ENCODE results near the gene SGCA. TPM values are rescaled to one million over a fixed set of nuclear protein-coding genes. Genes with fewer than 3 reads are reported as not detected.
A peak's percentile ranks its signal among the peaks of the same experiment; 100 is the strongest.

The SGCA gene
- total and polyA plus RNA-seq, 2 of the 8 experiments (the other 6 are each of a cell fraction or from before 2014, with no cell fraction given) = 0.12 TPM; not detected in 1

DNA sequence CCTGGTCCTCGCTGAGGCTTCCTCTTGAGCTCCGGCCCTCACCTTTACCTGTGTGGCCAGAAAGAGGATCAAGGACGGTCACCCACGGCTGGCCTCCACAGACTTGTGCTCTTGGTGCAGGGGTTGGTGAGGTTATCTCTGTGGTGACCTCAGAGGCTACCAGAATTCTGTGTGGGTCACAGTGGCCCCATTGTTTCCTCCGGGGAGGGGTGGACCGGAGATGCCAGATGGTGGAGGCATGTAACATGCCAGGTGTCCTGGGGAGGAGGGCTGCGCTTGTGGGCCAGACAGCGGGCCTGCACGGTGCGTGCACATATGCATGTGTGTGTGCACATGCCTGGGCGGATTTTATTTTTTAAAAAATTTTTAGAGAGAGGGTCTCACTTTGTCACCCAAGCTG, 6.3 kb downstream of the SGCA start:
- H3K27ac ChIP-seq (ENCODE audit: low read depth, low read length) = no peak overlapping the region
- CTCF ChIA-PET (ENCODE audit: partially characterized antibody) = interaction anchor here (1.3 to 17.0 kb wide), 9 partner anchors 10 to 125 kb away, joined by 3 to 299 read pairs (median 19); partner anchors contain the start of genes COL1A1 and TMEM92
- H2BK5ac ChIP-seq (ENCODE audit: low read depth, low read length) = no peak overlapping the region
- H2AFZ ChIP-seq (ENCODE audit: low read length) = no peak overlapping the region
- H3K18ac ChIP-seq (ENCODE audit: extremely low read depth, low read length) = no peak overlapping the region
- 94% methylated on average over 11 of the region's 11 CpGs; no CpG with 5 or more reads in 1 of the 2 experiments for WGBS, 2 experiments (ENCODE audit: extremely low coverage in 1 of 2, insufficient coverage in 1 of 2, insufficient read length in 1 of 2, insufficient replicate concordance in 2 of 2, low coverage in 1 of 2, low lambda C conversion rate in 2 of 2, missing lambda C conversion rate in 1 of 2)
- H3K4me2 ChIP-seq (ENCODE audit: insufficient read depth in 1 of 2, low read depth in 2 of 2, low read length in 2 of 2) = no peak overlapping the region
- no peaks in the 10 kb centered on the region for H4K20me1 ChIP-seq (replicated peaks in 1 of 2; ENCODE audit: control insufficient read depth in 1 of 2, insufficient read depth in 2 of 2, low read length in 2 of 2)
- H3K9me3 ChIP-seq (ENCODE audit: insufficient read depth in 2 of 2, low read depth in 1 of 2, low read length in 1 of 2) = no peaks in the 10 kb centered on the region
- no peak overlapping the region for H3K14ac ChIP-seq (ENCODE audit: insufficient read length)
- H2BK15ac ChIP-seq (ENCODE audit: low read length) = peak overlapping the region; percentile 72; the same call in 1 of the 2 replicates
- 0 out of 2 replicates have a peak overlapping the region, but pooled peaks have one; percentile 34 for H2AK5ac ChIP-seq (ENCODE audit: low read depth, low read length)
- H3K36me3 ChIP-seq (ENCODE audit: control insufficient read depth in 2 of 4, insufficient read depth in 4 of 4, low read length in 3 of 4) = no peaks in the 10 kb centered on the region
- no peak overlapping the region for H3K4me3 ChIP-seq (ENCODE audit: extremely low read depth in 1 of 4, insufficient read depth in 2 of 4, low read depth in 3 of 4, low read length in 4 of 4)
- H3K27me3 ChIP-seq (replicated peaks in 1 of 4; ENCODE audit: control insufficient read depth in 3 of 4, extremely low read depth in 1 of 4, insufficient read depth in 3 of 4, low read length in 3 of 4) = no peaks in the 10 kb centered on the region
- no peak for TF ChIP-seq CBX5 (IDR thresholded peaks at IDR 0.05; ENCODE audit: low read depth, low read length)
- no peak for TF ChIP-seq PHF8 (conservative IDR thresholded peaks at IDR 0.05; ENCODE audit: low read depth, low read length)
- no peak for TF ChIP-seq KDM5A (IDR thresholded peaks at IDR 0.05; ENCODE audit: low read length)
- TF ChIP-seq RAD21 (IDR thresholded peaks at IDR 0.05 in 1 of 2, conservative IDR thresholded peaks at IDR 0.05 in 1 of 2; ENCODE audit: low read depth in 2 of 2, low read length in 2 of 2) = no peak
- TF ChIP-seq SP4 (IDR thresholded peaks at IDR 0.05; ENCODE audit: low read length) = no peak
- TF ChIP-seq GTF2F1 (IDR thresholded peaks at IDR 0.05; ENCODE audit: borderline replicate concordance, low read depth, low read length) = no peak
- TF ChIP-seq SIX5 (IDR thresholded peaks at IDR 0.05; ENCODE audit: low read depth, low read length) = no peak
- TF ChIP-seq FOSL1 (IDR thresholded peaks at IDR 0.05; ENCODE audit: insufficient read depth, low read depth, low read length) = no peak
- TF ChIP-seq, protein P1, sequence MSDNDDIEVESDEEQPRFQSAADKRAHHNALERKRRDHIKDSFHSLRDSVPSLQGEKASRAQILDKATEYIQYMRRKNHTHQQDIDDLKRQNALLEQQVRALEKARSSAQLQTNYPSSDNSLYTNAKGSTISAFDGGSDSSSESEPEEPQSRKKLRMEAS (IDR thresholded peaks at IDR 0.05) = no peak
- no peak for TF ChIP-seq MAFK (IDR thresholded peaks at IDR 0.05; ENCODE audit: low read depth, low read length)
- TF ChIP-seq HDAC2 (IDR thresholded peaks at IDR 0.05; ENCODE audit: borderline replicate concordance in 1 of 2, low read depth in 2 of 2, low read length in 2 of 2) = no peak
- no peak for TF ChIP-seq EP300 (IDR thresholded peaks at IDR 0.05; ENCODE audit: borderline replicate concordance in 1 of 2, low read depth in 2 of 2, low read length in 2 of 2)
- TF ChIP-seq SP2 (IDR thresholded peaks at IDR 0.05; ENCODE audit: low read length) = no peak
- POLR2A ChIA-PET (ENCODE audit: partially characterized antibody) = interaction anchor here (1.1 kb wide), 1 partner anchor 11 kb away, joined by 5 read pairs; no protein-coding TSS in a partner anchor
- 0 out of 2 replicates have a peak overlapping the region, but pooled peaks have one; percentile 30 for H2BK12ac ChIP-seq (ENCODE audit: low read depth, low read length)
- H3K4ac ChIP-seq (replicated peaks; ENCODE audit: insufficient read length, low read depth, low read length) = no peak overlapping the region
- no peak for FAIRE-seq
- H4K5ac ChIP-seq (ENCODE audit: insufficient read length, low read depth, low read length) = no peak overlapping the region
- H3K23ac ChIP-seq (ENCODE audit: insufficient read length) = no peak overlapping the region
- no peaks in the 10 kb centered on the region for H3K23me2 ChIP-seq (ENCODE audit: low read depth, low read length)
- no peak overlapping the region for H2BK20ac ChIP-seq (ENCODE audit: low read length)
- no peak for DNase-seq (ENCODE audit: low read depth in 1 of 2, low spot score in 2 of 2)
- H3K4me1 ChIP-seq (replicated peaks in 1 of 4; ENCODE audit: control insufficient read depth in 3 of 4, insufficient read depth in 4 of 4, low read length in 3 of 4) = peaks cover 0 to 12% (median 7%) of the 10 kb centered on the region in 4 experiments; a peak in 5 of 7 replicates
- H4K91ac ChIP-seq (replicated peaks; ENCODE audit: insufficient read length, low read length) = no peak overlapping the region
- no peak overlapping the region for H4K8ac ChIP-seq (ENCODE audit: extremely low read depth, insufficient read depth, low read length)
- no peak overlapping the region for H3K9ac ChIP-seq (replicated peaks in 1 of 4; ENCODE audit: extremely low read depth in 1 of 4, low read depth in 3 of 4, low read length in 3 of 4)
- H3K79me1 ChIP-seq (ENCODE audit: low read depth, low read length) = no peaks in the 10 kb centered on the region
- H3K79me2 ChIP-seq (ENCODE audit: control insufficient read depth in 1 of 2, insufficient read depth in 2 of 2, low read length in 2 of 2) = no peaks in the 10 kb centered on the region
- H3K56ac ChIP-seq (replicated peaks; ENCODE audit: insufficient read length, low read depth, low read length) = no peak overlapping the region
- no peak overlapping the region for H2BK120ac ChIP-seq (replicated peaks; ENCODE audit: low read depth, low read length)
